Retinal pigment epithelial cell (primary cell): Measurements from ENCODE around the gene PHC2.

ENCODE experiments used
- DNase-seq: peaks from one replicate; pipeline ENCODE4 v3.0.0-alpha.2; 2010; ENCODE audit warnings: low read depth
- H3K4me3 ChIP-seq: 2 replicates; pipeline ENCODE4 v1.5.1; 2011; ENCODE audit warnings: mild to moderate bottlenecking, low read length, control low read depth, moderate library complexity
- CTCF ChIP-seq: conservative IDR thresholded peaks from 2 replicates; pipeline ENCODE4 v1.5.1; 2011; ENCODE audit warnings: low read depth, low read length, control low read depth, inconsistent platforms

Gene PHC2

GRCh38 chr1:33327587-33328325, 103.1 kb downstream of the PHC2 start:
- no peak overlapping the region for H3K4me3 ChIP-seq
- DNase-seq = peak; percentile 62
- TF ChIP-seq CTCF = no peak

- H3K4me3 ChIP-seq = no peak overlapping the region
- no peak for DNase-seq
- TF ChIP-seq CTCF = no peak
These were observed 104.1 kb downstream of the PHC2 start for GRCh38 chr1:33326785-33327184.

GRCh38 chr1:33324677-33325575, 106.0 kb downstream of the PHC2 start:
- no peak overlapping the region for H3K4me3 ChIP-seq
- DNase-seq = no peak
- TF ChIP-seq CTCF = no peak

GRCh38 chr1:33323663-33324477, 107.0 kb downstream of the PHC2 start:
- TF ChIP-seq CTCF = no peak
- DNase-seq = no peak
- H3K4me3 ChIP-seq = no peak overlapping the region

GRCh38 chr1:33322870-33323585, 107.9 kb downstream of the PHC2 start:
- TF ChIP-seq CTCF = no peak
- no peak overlapping the region for H3K4me3 ChIP-seq
- DNase-seq = no peak

- DNase-seq = no peak
- TF ChIP-seq CTCF = no peak
These were observed 108.8 kb downstream of the PHC2 start for GRCh38 chr1:33322109-33322508.

More at GRCh38 chr1:33322109-33322508, 108.8 kb downstream of the PHC2 start:
- no peak overlapping the region for H3K4me3 ChIP-seq
